PC-3 (cell line): Measurements from ENCODE around the gene CIZ1. TPM values are rescaled to one million over a fixed set of nuclear protein-coding genes. Genes with fewer than 3 reads are reported as not detected.

ENCODE experiments used
- ATAC-seq: fragments of 200-7000 bp; cut with Tn5 transposase; 2 replicates; pipeline ENCODE4 v1.9.1; 2020; ENCODE audit warnings: mild to moderate bottlenecking, moderate library complexity
- BruUV-seq: library from RNA; stranded (reverse); fragments of 400-500 nt; replicated peaks from 2 replicates; lab custom pipeline; 2021; lab: Mats Ljungman, UMichigan
- CTCF ChIA-PET: fragments of 300-600 bp; sonication (Branson Sonifier 250); formaldehyde crosslinking; loops from one replicate; lab custom pipeline; 2022; ENCODE audit warnings: antibody characterized with exemption; lab: Charles Lee
- POLR2A ChIA-PET: fragments of 300-600 bp; sonication (Branson Sonifier 250); formaldehyde crosslinking; loops from one replicate; lab custom pipeline; 2022; ENCODE audit warnings: antibody characterized with exemption; ENCODE audit not compliant: unreplicated experiment; lab: Charles Lee
- DNase-seq: peaks from one replicate; pipeline ENCODE4 v3.0.0-alpha.2; 2015
- H2AFZ ChIP-seq: fragments of 300-600 bp; sonication (generic); 2 replicates; pipeline ENCODE4 v1.6.0; 2016; ENCODE audit warnings: antibody characterized with exemption, low read length
- H3F3A ChIP-seq: fragments of 300-600 bp; sonication (generic); one replicate; pipeline ENCODE4 v1.6.0; 2017; ENCODE audit warnings: antibody characterized with exemption, low read length, control low read depth, mild to moderate bottlenecking; ENCODE audit not compliant: unreplicated experiment
- H3K27ac ChIP-seq: fragments of 300-600 bp; sonication (generic); 2 replicates; pipeline ENCODE4 v1.5.1; 2016; ENCODE audit warnings: mild to moderate bottlenecking, low read length
- H3K27me3 ChIP-seq: fragments of 300-600 bp; sonication (generic); 2 replicates; pipeline ENCODE4 v1.6.1; 2016; ENCODE audit warnings: low read length, mixed read lengths
- H3K36me3 ChIP-seq: fragments of 300-600 bp; sonication (generic); 2 replicates; pipeline ENCODE4 v1.6.1; 2016; ENCODE audit warnings: low read depth, mixed run types, low read length, mixed read lengths
- H3K4me1 ChIP-seq: fragments of 300-600 bp; sonication (generic); 2 replicates; pipeline ENCODE4 v1.5.1; 2016; ENCODE audit warnings: low read length; ENCODE audit not compliant: insufficient read depth
- H3K4me2 ChIP-seq: fragments of 300-600 bp; sonication (generic); 2 replicates; pipeline ENCODE4 v1.6.0; 2016; ENCODE audit warnings: low read length
- H3K4me3 ChIP-seq: fragments of 300-600 bp; sonication (generic); 2 replicates; pipeline ENCODE4 v1.5.1; 2016; ENCODE audit warnings: mild to moderate bottlenecking, low read length, mixed read lengths
- H3K79me2 ChIP-seq: fragments of 300-600 bp; sonication (generic); 2 replicates; pipeline ENCODE4 v1.6.1; 2017; ENCODE audit warnings: low read length, mixed read lengths
- H3K9ac ChIP-seq: fragments of 300-600 bp; sonication (generic); 2 replicates; pipeline ENCODE4 v1.6.0; 2016; ENCODE audit warnings: mild to moderate bottlenecking, low read length
- H3K9me2 ChIP-seq: fragments of 300-600 bp; sonication (generic); replicated peaks from 2 replicates; pipeline ENCODE4 v1.6.1; 2016; ENCODE audit warnings: mixed run types, low read length, mixed read lengths
- H3K9me3 ChIP-seq: fragments of 300-600 bp; sonication (generic); 2 replicates; pipeline ENCODE4 v1.6.1; 2016; ENCODE audit warnings: low read length, mixed read lengths
- H4K20me1 ChIP-seq: fragments of 300-600 bp; sonication (generic); 2 replicates; pipeline ENCODE4 v1.6.1; 2016; ENCODE audit warnings: low read length, mixed read lengths
- CTCF ChIP-seq: fragments of 300-600 bp; sonication (generic); conservative IDR thresholded peaks from 2 replicates; pipeline ENCODE4 v1.5.1; 2017; ENCODE audit warnings: antibody characterized with exemption, low read depth, mild to moderate bottlenecking, low read length
- EZH2 ChIP-seq: fragments of 300-600 bp; sonication (generic); IDR thresholded peaks from one replicate; pipeline ENCODE4 v1.6.1; 2017; ENCODE audit warnings: antibody characterized with exemption, mild to moderate bottlenecking, low read length; ENCODE audit not compliant: unreplicated experiment
- EZH2phosphoT487 ChIP-seq: fragments of 300-600 bp; sonication (generic); IDR thresholded peaks from 2 replicates; pipeline ENCODE4 v1.6.1; 2018; ENCODE audit warnings: mild to moderate bottlenecking, antibody characterized with exemption, low read length, borderline replicate concordance
- intact Hi-C: fragments of 100-400 bp; cut with micrococcal nuclease; formaldehyde crosslinking; loops from 2 replicates; pipeline ENCODE4 v1.9.0; 2023
- total RNA-seq: library from RNA; depleted of rRNA; stranded (reverse); fragments of >200 nt; gene quantifications from 2 replicates; pipeline ENCODE4 v1.2.3, GENCODE V29; 2014

Gene CIZ1
- total RNA-seq, 1 experiment from 2014 or later, result 46.1 TPM

- no peaks in the 10 kb centered on the region for H3K27me3 ChIP-seq
- peak overlapping the region; percentile 83 for H3K9ac ChIP-seq
- no peaks in the 10 kb centered on the region for H3K36me3 ChIP-seq
- ChIA-PET POLR2A (no interaction called here), CTCF (no interaction called here)
- H3K9me2 ChIP-seq, result no peaks in the 10 kb centered on the region
- peak overlapping the region; percentile 35; the same call in 1 of the 2 replicates for H3K4me3 ChIP-seq
- no peak overlapping the region for H2AFZ ChIP-seq
- DNase-seq, result peak; percentile 74
- H3K4me2 ChIP-seq, result peak overlapping the region; percentile 75
- TSS peak; percentile 72 for BruUV-seq
- ATAC-seq, result peak; percentile 77
- no peaks in the 10 kb centered on the region for H3F3A ChIP-seq
- intact Hi-C loops, result no loop called here
- peak overlapping the region; percentile 99 for H3K27ac ChIP-seq
- TF ChIP-seq EZH2phosphoT487, result no peak
- TF ChIP-seq CTCF, result no peak
- TF ChIP-seq EZH2, result no peak
- H3K79me2 ChIP-seq, result no peaks in the 10 kb centered on the region
- peaks cover 50% of the 10 kb centered on the region for H3K4me1 ChIP-seq
- H3K9me3 ChIP-seq, result no peaks in the 10 kb centered on the region
- no peaks in the 10 kb centered on the region for H4K20me1 ChIP-seq
These were observed 47.7 kb downstream of the CIZ1 start for GRCh38 chr9:128143525-128144238.

GRCh38 chr9:128142596-128142995, 48.8 kb downstream of the CIZ1 start:
- Histone ChIP-seq H3K4me3 (no peak overlapping the region), H4K20me1 (no peaks in the 10 kb centered on the region), H3K27me3 (no peaks in the 10 kb centered on the region), H3K36me3 (no peaks in the 10 kb centered on the region), H3K9me3 (no peaks in the 10 kb centered on the region), H3F3A (no peaks in the 10 kb centered on the region), H3K9ac (peak overlapping the region; percentile 83), H3K27ac (peak overlapping the region; percentile 99), H3K4me2 (0 out of 2 replicates have a peak overlapping the region, but pooled peaks have one; percentile 75), H2AFZ (no peak overlapping the region), H3K79me2 (no peaks in the 10 kb centered on the region), H3K4me1 (peaks cover 44% of the 10 kb centered on the region), H3K9me2 (no peaks in the 10 kb centered on the region)
- intact Hi-C loops, result no loop called here
- no TSS peak for BruUV-seq
- ChIA-PET POLR2A (no interaction called here), CTCF (no interaction called here)
- TF ChIP-seq EZH2 (no peak), CTCF (no peak), EZH2phosphoT487 (no peak)
- ATAC-seq, result no peak
- no peak for DNase-seq

- no peaks in the 10 kb centered on the region for H3K9me2 ChIP-seq
- H3K9me3 ChIP-seq, result no peaks in the 10 kb centered on the region
- DNase-seq, result no peak
- H3K4me2 ChIP-seq, result no peak overlapping the region
- ChIA-PET POLR2A (no interaction called here), CTCF (no interaction called here)
- no peaks in the 10 kb centered on the region for H4K20me1 ChIP-seq
- no peak for ATAC-seq
- no peaks in the 10 kb centered on the region for H3K36me3 ChIP-seq
- no peaks in the 10 kb centered on the region for H3K27me3 ChIP-seq
- H3K4me1 ChIP-seq, result peaks cover 49% of the 10 kb centered on the region
- no peak overlapping the region for H3K4me3 ChIP-seq
- no peaks in the 10 kb centered on the region for H3K79me2 ChIP-seq
- H3K27ac ChIP-seq, result peak overlapping the region; percentile 99
- no peaks in the 10 kb centered on the region for H3F3A ChIP-seq
- TF ChIP-seq EZH2phosphoT487, result no peak
- TF ChIP-seq CTCF, result no peak
- TF ChIP-seq EZH2, result no peak
- H2AFZ ChIP-seq, result no peak overlapping the region
- BruUV-seq, result no TSS peak
- intact Hi-C loops, result no loop called here
- H3K9ac ChIP-seq, result peak overlapping the region; percentile 83
These were observed 49.3 kb downstream of the CIZ1 start for GRCh38 chr9:128142061-128142460.
